NAMALWA (cell line): ENCODE measurements around the gene FURIN.
"Not testable (repeated sequence)": the region's sequence is repeated elsewhere in the genome, so short reads cannot be mapped to it uniquely, and the experiment has no call there.

Experiments
- DNase-seq: peaks from one replicate; pipeline ENCODE4 v3.0.0-alpha.2; 2015; ENCODE audit warnings: low spot score

Gene FURIN

DNA sequence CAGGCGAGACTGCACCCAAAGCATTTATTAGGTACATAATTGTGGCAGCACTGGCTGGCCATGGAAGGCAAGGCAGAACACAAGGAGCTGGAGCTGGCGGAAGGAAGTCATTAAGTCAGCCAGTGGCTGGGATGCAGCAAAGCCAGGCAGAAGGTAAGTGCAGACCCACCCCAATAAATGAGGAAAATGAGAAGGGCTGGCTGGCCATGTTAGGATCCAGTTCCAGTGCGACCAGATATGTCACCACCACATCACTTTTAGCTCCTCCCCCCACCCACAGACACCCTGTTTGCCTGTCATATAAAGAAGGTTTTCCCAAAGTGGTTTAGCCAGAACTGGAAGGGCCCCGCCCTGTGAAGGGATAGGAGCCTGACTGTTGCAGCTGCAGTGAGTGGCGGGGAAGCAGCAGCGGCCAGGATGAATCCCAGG is at the start of gene FURIN:
Gene FURIN (plus strand): TSS at position 328 of the 429 bp plus-strand sequence. CDS start 7,153 bp downstream, outside the sequence.
- DNase-seq = no peak

DNA sequence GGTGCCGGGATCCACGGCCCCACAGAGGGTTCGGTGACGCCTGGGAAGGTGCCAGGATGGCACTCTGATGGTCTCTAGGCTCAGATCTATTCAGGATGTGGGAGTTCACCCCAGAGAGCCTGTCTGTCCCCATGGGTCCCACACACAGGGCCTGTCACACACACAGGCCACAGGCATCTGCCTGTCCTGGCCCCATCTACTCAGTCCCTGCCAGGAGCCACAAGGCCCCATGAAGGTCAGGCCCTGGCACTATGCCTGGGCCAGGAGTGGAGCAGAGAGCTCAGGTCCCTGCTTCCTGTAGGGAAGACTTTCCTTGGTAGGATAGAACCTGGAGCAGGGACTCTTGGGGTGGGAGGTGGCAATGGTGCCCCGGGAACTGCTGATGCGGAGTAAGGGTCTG is 49.0 kb upstream of the FURIN start:
- no peak for DNase-seq

DNA sequence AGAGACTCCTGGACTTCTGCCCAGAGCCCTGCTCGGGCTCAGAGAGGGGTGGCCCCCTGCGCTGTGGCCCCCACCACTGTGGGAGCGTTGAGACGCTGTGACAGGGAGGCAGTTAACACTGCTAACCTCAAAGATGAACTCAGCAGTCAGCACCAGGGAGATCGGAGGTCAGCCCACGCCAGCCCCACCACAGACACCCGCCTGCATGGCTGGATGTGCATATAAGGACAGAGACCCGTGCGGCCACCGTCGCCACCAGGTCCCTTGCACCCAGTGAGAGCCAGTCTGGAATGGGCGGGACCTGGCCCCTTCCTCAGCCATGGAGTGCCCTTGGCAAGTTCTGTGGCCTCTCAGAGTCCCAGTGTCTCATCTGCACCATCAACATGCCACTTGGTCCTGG is 48.5 kb upstream of the FURIN start:
- DNase-seq = no peak

- no peak for DNase-seq
Observed at GRCh38 chr15:90820481-90820880, 47.9 kb upstream of the FURIN start.

GRCh38 chr15:90822204-90822955 is 46.0 kb upstream of the FURIN start:
- DNase-seq = no peak

DNA sequence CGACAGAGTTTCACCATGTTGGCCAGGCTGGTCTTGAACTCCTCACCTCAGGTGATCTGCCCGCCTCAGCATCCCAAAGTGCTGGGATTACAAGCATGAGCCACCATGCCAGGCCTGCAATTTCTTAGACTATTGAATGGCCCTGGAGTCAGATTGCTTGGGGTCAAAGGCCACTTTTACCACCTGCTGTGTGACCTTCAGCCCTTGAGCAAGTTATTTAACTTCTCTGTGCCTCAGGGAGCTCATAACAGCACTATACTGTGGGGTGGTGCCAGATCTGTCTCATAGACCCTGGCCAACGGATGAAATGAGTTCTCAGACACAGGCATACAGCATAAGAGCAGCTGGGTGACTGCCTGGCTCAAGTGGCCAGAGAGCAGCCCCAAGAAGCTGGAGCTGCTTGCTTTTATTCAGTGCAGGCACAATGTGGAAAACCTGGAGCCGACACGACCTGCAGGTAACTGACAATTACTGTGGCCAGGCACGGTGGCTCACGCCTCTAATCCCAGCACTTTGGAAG is 44.9 kb upstream of the FURIN start:
- no peak for DNase-seq

GRCh38 chr15:90825115-90825899 is 43.1 kb upstream of the FURIN start:
- DNase-seq = not testable (repeated sequence)

DNA sequence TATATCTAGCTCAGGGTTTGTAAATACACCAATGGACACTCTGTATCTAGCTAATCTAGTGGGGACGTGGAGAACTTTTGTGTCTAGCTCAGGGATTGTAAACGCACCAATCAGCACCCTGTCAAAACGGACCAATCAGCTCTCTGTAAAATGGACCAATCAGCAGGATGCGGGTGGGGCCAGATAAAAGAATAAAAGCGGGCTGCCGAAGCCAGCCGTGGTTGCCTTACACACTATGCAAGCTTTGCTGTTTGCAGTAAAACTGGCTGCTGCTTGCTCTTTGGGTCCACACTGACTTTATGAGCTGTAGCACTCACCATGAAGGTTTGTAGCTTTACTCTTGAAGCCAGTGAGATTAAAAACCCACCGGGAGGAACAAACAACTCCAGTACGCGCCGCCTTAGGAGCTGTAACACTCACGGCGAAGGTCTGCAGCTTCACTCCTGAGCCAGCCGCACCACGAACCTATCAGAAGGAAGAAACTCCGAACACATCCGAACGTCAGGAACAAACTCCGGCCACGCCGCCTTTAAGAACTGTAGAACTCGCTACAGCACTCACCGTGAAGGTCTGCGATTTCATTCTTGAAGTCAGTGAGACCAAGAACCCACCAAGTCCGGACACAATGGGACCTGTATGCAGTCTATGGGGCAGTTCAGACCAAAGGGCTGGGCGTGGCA is 42.0 kb upstream of the FURIN start:
- DNase-seq = not testable (repeated sequence)

- no peak for DNase-seq
Observed at GRCh38 chr15:90826886-90827435, 41.4 kb upstream of the FURIN start.

- DNase-seq = no peak
Observed at GRCh38 chr15:90828111-90828510, 40.3 kb upstream of the FURIN start.

- no peak for DNase-seq
Observed at GRCh38 chr15:90829126-90829525, 39.3 kb upstream of the FURIN start.

DNA sequence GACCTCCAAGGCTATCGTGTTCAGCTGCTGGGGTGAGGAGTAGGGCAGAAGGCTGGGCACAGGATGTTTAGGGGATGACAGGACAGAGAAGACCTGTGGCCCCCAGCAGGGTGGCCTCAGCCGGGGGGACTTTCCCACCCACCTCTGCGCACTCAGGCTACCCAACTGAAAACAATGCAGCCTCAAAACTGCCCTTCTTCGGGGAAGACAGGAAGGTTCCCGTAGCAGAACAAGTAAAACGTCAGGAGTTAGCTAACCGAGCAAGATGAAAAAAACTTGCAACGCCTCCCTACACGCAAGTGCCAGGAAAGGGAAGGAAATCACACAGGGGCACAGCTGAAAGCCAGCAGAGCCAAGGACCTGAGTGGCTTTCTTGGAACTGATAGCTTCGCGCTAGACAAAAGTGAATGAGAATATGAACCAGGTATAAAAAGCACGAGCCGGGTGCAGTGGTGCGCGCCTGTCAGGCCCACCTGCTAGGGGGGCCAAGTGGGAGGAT is 38.4 kb upstream of the FURIN start:
- DNase-seq = no peak

DNA sequence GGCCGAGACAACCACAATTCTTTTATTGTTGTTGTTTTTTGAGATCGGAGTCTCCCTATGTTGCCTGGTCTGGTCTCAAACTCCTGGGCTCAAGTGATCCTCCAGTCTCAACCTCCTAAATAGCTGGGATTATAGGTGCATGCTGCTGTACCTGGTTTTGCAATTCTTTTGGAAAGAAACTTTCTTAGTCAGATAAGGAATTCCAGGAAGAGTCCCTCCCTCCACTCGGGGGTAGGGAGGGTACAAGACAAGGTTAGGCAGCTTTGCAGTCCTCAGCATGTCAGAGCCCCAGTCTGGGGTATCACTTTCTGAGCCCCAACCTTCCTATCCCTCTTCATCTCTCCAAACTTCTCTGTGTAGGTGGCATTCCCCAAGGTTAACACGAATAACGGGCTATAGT is 33.8 kb upstream of the FURIN start:
- no peak for DNase-seq

DNA sequence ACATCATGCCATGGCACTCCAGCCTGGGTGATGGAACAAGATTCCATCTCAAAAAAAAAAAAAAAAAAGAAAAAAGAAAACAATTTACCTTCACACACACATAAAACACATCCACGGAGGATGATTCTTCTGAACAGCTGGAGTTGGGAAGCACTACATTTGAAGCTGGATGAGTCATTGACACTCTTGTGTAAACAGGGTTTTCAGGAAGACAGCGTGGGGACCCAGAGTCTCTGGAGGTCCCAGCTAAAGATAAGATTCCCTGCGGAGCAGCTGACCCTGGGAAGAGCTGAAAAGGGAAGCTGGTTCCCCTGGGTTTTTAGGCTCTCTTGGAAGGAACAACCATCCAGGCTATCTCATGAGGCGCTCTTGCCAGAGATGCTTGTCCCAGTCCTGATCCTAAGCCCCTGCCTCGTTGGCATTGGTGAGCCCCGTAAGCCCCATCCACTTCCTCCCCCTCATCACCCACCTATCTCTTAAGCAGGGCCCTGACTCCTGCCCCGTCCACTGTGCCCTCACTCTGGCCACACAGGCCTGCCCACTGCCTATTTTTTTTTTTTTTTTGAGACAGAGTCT is 32.0 kb upstream of the FURIN start:
- DNase-seq = no peak

DNA sequence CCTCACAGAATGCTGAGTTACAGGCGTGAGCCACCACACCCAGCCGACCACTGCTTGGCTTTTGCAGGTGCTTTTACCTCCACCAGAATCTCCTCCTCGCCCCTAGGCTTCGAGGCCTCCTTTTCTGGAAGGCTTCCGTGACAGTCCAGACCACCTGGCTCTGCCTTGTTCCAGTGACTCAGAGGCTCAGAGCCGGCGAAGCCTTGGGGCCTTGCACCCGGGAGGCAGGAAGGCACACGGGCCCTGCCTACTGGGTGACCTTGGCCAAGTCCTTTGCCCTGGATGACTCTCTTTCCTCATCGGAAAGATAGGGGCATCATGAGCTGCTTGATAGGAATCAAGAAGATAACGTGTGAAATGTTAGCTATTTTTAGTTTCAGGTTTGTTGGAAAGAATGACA is 31.3 kb upstream of the FURIN start:
- no peak for DNase-seq

- no peak for DNase-seq
Observed at GRCh38 chr15:90838139-90838538, 30.2 kb upstream of the FURIN start.

- DNase-seq = no peak
Observed at GRCh38 chr15:90838544-90838943, 29.8 kb upstream of the FURIN start.

GRCh38 chr15:90839187-90840071 is 29.0 kb upstream of the FURIN start:
- DNase-seq = no peak

DNA sequence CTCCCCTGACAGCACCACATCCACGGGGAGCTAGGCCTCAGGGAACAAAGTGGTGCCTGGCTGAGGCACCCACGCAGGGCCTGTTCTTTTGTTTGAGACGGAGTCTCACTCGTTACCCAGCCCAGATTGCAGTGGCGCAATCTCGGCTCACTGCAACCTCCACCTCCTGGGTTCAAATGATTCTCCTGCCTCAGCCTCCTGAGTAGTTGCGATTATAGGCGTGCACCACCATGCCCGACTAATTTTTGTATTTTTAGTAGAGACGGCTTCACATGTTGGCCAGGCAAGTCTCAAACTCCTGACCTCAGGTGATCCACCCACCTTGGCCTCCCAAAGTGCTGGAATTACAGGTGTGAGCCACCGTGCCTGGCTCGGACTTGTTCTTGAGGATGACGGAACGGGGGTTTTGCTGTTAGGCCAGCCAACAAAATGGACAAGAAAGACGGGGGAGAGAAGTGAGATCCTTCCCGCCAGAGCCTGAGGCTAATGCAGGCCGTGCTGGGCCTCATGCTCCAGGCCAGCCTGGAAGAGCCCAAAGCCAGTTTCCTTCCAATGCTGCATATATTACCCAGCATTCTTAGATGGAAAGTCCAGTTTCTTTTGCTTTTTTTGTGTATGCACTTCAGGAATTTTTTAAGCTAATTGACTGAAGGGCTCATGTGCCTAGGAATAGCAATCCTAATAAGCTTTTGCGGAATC is 28.1 kb upstream of the FURIN start:
- no peak for DNase-seq

DNA sequence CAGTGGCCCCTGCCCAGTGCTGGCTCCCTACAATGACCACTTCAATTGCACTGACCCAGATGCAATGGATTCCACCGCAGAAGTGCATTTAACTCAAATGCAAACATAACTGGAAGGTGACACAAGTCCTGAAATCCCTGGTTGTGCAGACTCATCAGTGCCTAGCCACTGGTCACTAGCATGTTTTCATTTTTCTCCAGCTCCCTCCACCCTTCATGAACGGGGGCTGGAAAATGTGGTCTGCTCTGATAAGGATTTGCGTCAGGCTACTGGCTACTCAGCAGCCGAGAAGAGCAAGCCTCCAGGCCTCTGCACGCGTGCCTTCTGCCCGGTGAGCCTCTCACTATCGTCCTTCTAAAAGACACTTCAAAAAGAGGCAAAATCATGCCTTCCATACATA is 27.4 kb upstream of the FURIN start:
- DNase-seq = no peak
